Gastrocnemius medialis (tissue), 4 donors: ENCODE measurements around the gene DEFB119.

Source experiments
- CTCF ChIP-seq, 5 experiments: fragments of 450-650 bp in 3 of 5; fragments of 200-600 bp in 2 of 5; sonication (generic) in 2 of 5; IDR thresholded peaks in 4 of 5; conservative IDR thresholded peaks in 1 of 5; 1 replicate in 4 of 5; 2 replicates in 1 of 5; pipeline ENCODE4 v1.5.1; 2016 to 2019; ENCODE audit warnings: antibody characterized with exemption in 5 of 5, mild to moderate bottlenecking in 3 of 5, moderate library complexity in 3 of 5
- POLR2A ChIP-seq, 2 donors: fragments of 450-650 bp; IDR thresholded peaks; one replicate each; pipeline ENCODE4 v1.6.1; 2017; ENCODE audit warnings: antibody characterized with exemption in 2 of 2, mild to moderate bottlenecking in 2 of 2, moderate library complexity in 2 of 2

- no peak for TF ChIP-seq POLR2A (IDR thresholded peaks at IDR 0.05)
- TF ChIP-seq CTCF (IDR thresholded peaks at IDR 0.05 in 4 of 5, conservative IDR thresholded peaks at IDR 0.05 in 1 of 5): no peak
These were observed at the start of gene DEFB119 for GRCh38 chr20:31390490-31390889.
